DMS53 treated with DMSO at 0.1 percent for 48 hours (cell line): ENCODE data around the gene ANKRD13C.

ENCODE experiments used
- DNase-seq: peaks from one replicate; lab custom pipeline; 2025; ENCODE audit not compliant: unreplicated experiment; lab: John Stamatoyannopoulos, UW

The ANKRD13C gene

GRCh38 chr1:70299472-70299871 is 55.0 kb downstream of the ANKRD13C start:
- DNase-seq = no peak

- no peak for DNase-seq
Observed at GRCh38 chr1:70295749-70296148, 58.8 kb downstream of the ANKRD13C start.

GRCh38 chr1:70293186-70293843 is 61.2 kb downstream of the ANKRD13C start:
- DNase-seq = no peak

GRCh38 chr1:70290218-70290617 is 64.3 kb downstream of the ANKRD13C start:
- no peak for DNase-seq

GRCh38 chr1:70288166-70288565 is 66.4 kb downstream of the ANKRD13C start:
- DNase-seq = no peak

GRCh38 chr1:70286453-70286852 is 68.1 kb downstream of the ANKRD13C start:
- DNase-seq = no peak

- no peak for DNase-seq
Observed at GRCh38 chr1:70284366-70284765, 70.2 kb downstream of the ANKRD13C start.

- no peak for DNase-seq
Observed at GRCh38 chr1:70278710-70279109, 75.8 kb downstream of the ANKRD13C start.

- no peak for DNase-seq
Observed at GRCh38 chr1:70277875-70278274, 76.6 kb downstream of the ANKRD13C start.

- no peak for DNase-seq
Observed at GRCh38 chr1:70265946-70266345, 88.6 kb downstream of the ANKRD13C start.

GRCh38 chr1:70264839-70265238 is 89.7 kb downstream of the ANKRD13C start:
- no peak for DNase-seq

- no peak for DNase-seq
Observed at GRCh38 chr1:70256664-70257063, 97.9 kb downstream of the ANKRD13C start.

- DNase-seq = no peak
Observed at GRCh38 chr1:70248729-70249128, 105.8 kb downstream of the ANKRD13C start.

GRCh38 chr1:70247768-70248167 is 106.8 kb downstream of the ANKRD13C start:
- no peak for DNase-seq

- DNase-seq = no peak
Observed at GRCh38 chr1:70247122-70247521, 107.4 kb downstream of the ANKRD13C start.

GRCh38 chr1:70239940-70240339 is 114.6 kb downstream of the ANKRD13C start:
- no peak for DNase-seq

- DNase-seq = no peak
Observed at GRCh38 chr1:70234733-70235132, 119.8 kb downstream of the ANKRD13C start.

GRCh38 chr1:70231475-70231874 is 123.0 kb downstream of the ANKRD13C start:
- no peak for DNase-seq

GRCh38 chr1:70228670-70229069 is 125.9 kb downstream of the ANKRD13C start:
- DNase-seq = no peak

- DNase-seq = no peak
Observed at GRCh38 chr1:70227439-70227838, 127.1 kb downstream of the ANKRD13C start.

GRCh38 chr1:70224954-70225353 is 129.6 kb downstream of the ANKRD13C start:
- no peak for DNase-seq

GRCh38 chr1:70222716-70223235 is 131.7 kb downstream of the ANKRD13C start:
- DNase-seq = no peak
